Measurements from ENCODE around the gene C1QTNF3.
"Not testable (repeated sequence)": the region's sequence is repeated elsewhere in the genome, so short reads cannot be mapped to it uniquely, and the experiment has no call there.

Gene C1QTNF3, protein sequence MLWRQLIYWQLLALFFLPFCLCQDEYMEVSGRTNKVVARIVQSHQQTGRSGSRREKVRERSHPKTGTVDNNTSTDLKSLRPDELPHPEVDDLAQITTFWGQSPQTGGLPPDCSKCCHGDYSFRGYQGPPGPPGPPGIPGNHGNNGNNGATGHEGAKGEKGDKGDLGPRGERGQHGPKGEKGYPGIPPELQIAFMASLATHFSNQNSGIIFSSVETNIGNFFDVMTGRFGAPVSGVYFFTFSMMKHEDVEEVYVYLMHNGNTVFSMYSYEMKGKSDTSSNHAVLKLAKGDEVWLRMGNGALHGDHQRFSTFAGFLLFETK

DNA sequence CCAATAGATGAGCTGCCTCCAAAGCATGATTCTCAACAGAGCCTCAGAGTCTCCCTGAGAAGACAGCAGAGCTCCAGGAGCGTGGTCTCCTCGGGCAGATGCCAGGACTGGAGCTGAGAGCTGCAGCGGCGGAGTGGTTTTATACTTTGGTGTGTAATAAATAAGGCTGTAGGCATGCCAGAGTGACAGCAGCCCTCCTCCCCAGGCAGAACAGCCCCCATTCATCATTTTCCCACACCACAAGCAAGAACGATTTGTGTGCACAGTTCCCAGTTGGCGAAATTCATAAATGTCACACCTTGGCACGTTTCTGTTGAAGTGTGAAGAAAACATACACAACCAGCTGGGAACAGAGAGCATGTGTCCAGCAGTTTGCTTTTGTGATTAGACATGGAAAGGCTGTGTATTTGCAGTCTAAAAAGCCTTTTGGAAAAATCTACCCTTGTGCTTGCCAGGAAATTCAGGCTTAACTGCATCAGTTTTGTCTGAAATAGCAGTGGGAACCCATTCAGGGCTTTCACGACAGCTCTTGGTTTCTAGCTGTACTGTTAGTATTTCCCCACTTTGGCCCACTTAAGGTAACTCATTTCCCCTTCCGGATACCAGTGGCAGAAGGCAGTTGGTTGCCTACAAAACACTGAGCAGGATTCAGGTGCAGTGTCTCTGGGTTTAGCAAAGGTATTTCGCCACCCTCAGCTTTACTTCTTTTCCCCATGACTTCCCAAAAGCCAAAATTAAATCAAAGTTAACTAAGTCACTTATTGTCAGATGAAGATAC is at the start of gene C1QTNF3:
TSS of gene C1QTNF3 (minus strand) at position 115 of the 778 bp plus-strand sequence. CDS start at position 27, 88 bp downstream.
- TF ChIP-seq, protein P1, sequence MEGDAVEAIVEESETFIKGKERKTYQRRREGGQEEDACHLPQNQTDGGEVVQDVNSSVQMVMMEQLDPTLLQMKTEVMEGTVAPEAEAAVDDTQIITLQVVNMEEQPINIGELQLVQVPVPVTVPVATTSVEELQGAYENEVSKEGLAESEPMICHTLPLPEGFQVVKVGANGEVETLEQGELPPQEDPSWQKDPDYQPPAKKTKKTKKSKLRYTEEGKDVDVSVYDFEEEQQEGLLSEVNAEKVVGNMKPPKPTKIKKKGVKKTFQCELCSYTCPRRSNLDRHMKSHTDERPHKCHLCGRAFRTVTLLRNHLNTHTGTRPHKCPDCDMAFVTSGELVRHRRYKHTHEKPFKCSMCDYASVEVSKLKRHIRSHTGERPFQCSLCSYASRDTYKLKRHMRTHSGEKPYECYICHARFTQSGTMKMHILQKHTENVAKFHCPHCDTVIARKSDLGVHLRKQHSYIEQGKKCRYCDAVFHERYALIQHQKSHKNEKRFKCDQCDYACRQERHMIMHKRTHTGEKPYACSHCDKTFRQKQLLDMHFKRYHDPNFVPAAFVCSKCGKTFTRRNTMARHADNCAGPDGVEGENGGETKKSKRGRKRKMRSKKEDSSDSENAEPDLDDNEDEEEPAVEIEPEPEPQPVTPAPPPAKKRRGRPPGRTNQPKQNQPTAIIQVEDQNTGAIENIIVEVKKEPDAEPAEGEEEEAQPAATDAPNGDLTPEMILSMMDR (conservative IDR thresholded peaks at IDR 0.05; ENCODE audit: low read depth, low read length) = no peak
- no peak for DNase-seq (ENCODE audit: low read depth)
- H3K4me3 ChIP-seq (ENCODE audit: low read length) = no peak within 1 kb of the TSS

DNA sequence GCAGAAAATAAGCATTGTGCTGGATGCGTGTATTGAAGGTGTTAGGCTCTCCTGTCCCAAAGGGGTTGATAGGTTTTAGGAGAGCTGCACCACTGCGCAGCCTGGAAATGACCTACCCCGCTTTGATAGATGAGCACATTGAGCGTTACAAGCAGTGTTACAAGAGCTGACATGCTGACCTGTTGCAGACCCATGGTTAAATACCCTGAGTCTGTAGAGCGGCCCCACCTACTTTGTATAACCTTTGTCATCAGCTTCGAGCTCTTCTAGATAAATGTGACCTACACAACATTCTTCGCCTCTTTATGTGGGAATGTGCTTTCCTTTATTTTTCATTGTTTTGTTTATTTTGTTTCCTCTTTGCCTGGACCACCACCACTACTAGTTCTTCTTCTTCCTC is 48.0 kb upstream of the C1QTNF3 start:
- DNase-seq (ENCODE audit: low read depth); H3K4me3 ChIP-seq (ENCODE audit: low read length): not testable (repeated sequence)

DNA sequence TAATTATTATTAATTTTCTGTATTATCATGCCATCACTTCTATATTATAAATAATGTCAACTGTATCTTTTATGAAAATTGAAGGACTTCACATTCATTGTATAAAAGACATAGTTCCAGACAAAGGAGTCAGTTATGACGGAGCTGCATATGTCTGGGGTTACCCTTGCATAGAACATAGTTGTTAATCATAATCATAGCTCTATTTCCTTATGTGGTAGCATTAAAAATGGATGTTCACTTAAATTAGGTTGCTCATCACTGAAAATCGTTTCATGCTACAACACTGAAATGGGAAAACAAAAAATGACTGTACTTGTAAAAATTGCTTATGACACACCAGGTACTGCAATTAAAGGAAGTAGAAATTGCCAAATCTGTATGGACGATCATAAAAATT is 46.8 kb upstream of the C1QTNF3 start:
- DNase-seq (ENCODE audit: low read depth); H3K4me3 ChIP-seq (ENCODE audit: low read length): not testable (repeated sequence)

DNA sequence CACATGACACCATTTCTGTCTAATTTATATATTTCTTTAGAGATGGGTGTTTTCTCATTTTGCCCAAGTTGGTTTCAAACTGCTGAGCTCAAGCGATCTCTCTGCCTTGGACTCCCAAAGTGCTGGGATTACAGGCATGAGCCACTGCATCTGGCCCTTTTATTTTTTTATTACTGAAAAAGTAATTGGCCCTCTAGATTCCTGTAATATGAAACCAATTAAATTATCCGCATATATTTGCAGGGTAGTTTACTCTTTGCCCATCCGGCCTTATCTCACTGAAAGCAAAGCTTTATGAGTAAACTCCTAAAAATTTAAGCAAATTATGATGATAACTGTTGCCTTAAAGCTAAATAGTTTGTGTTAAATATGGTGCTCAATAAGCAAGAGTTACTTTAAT is 44.7 kb upstream of the C1QTNF3 start:
- H3K4me3 ChIP-seq (ENCODE audit: low read length); DNase-seq (ENCODE audit: low read depth): not testable (repeated sequence)

- not testable (repeated sequence) for H3K4me3 ChIP-seq (ENCODE audit: low read length); DNase-seq (ENCODE audit: low read depth)
These were observed 40.9 kb upstream of the C1QTNF3 start for GRCh38 chr5:34083898-34084297.

GRCh38 chr5:34079505-34079904 is 36.5 kb upstream of the C1QTNF3 start:
- H3K4me3 ChIP-seq (ENCODE audit: low read length); DNase-seq (ENCODE audit: low read depth): not testable (repeated sequence)

DNA sequence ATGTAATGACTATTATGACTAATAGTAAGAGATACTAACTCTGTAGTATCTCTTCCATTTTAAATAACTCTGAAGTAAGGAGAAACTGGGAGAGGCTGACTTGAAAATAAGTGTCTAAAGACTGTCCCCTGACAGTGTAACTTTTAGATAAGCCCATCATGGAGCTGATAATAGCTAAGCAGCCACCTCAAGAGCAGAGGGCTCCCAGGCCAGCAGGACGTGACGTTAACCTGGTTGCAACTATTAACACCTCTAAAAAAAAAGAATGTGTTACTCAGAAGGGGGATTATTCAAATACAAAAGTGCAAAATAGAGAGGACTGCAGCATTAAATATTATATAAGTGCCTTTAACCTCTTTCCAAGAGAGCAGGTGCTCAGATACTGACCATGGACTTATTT is 34.6 kb upstream of the C1QTNF3 start:
- H3K4me3 ChIP-seq (ENCODE audit: low read length); DNase-seq (ENCODE audit: low read depth): not testable (repeated sequence)

- not testable (repeated sequence) for H3K4me3 ChIP-seq (ENCODE audit: low read length); DNase-seq (ENCODE audit: low read depth)
These were observed 33.8 kb upstream of the C1QTNF3 start for GRCh38 chr5:34076719-34077364.

GRCh38 chr5:34074472-34074871 is 31.5 kb upstream of the C1QTNF3 start:
- H3K4me3 ChIP-seq (ENCODE audit: low read length); DNase-seq (ENCODE audit: low read depth): not testable (repeated sequence)

- DNase-seq (ENCODE audit: low read depth); H3K4me3 ChIP-seq (ENCODE audit: low read length): not testable (repeated sequence)
These were observed 31.1 kb upstream of the C1QTNF3 start for GRCh38 chr5:34074071-34074470.

GRCh38 chr5:34070626-34071025 is 27.6 kb upstream of the C1QTNF3 start:
- not testable (repeated sequence) for DNase-seq (ENCODE audit: low read depth)

GRCh38 chr5:34064656-34065055 is 21.6 kb upstream of the C1QTNF3 start:
- TF ChIP-seq, protein P1 (conservative IDR thresholded peaks at IDR 0.05; ENCODE audit: low read depth, low read length) = no peak
- no peak for DNase-seq (ENCODE audit: low read depth)
- no peak overlapping the region for H3K4me3 ChIP-seq (ENCODE audit: low read length)

More at GRCh38 chr5:34070626-34071025, 27.6 kb upstream of the C1QTNF3 start:
- not testable (repeated sequence) for H3K4me3 ChIP-seq (ENCODE audit: low read length)

Data from retinal pigment epithelial cell (primary cell).